GM18873 (cell line): ENCODE data around the gene CDH15.

Experiments
- ATAC-seq: cut with Tn5 transposase; IDR thresholded peaks from one replicate; pipeline ENCODE4 v1.9.1; 2021; ENCODE audit warnings: mild to moderate bottlenecking, moderate library complexity, moderate number of reproducible peaks; ENCODE audit not compliant: unreplicated experiment, low FRiP score

The CDH15 gene

GRCh38 chr16:89139907-89140361, 31.6 kb upstream of the CDH15 start:
- ATAC-seq: no peak

- ATAC-seq: no peak
Observed at GRCh38 chr16:89140401-89140800, 31.1 kb upstream of the CDH15 start.

GRCh38 chr16:89140981-89141883, 30.3 kb upstream of the CDH15 start:
- ATAC-seq: no peak

GRCh38 chr16:89141884-89142267, 29.7 kb upstream of the CDH15 start:
- no peak for ATAC-seq

- no peak for ATAC-seq
Observed at GRCh38 chr16:89142474-89143195, 28.9 kb upstream of the CDH15 start.

GRCh38 chr16:89143201-89143741, 28.3 kb upstream of the CDH15 start:
- ATAC-seq: no peak

DNA sequence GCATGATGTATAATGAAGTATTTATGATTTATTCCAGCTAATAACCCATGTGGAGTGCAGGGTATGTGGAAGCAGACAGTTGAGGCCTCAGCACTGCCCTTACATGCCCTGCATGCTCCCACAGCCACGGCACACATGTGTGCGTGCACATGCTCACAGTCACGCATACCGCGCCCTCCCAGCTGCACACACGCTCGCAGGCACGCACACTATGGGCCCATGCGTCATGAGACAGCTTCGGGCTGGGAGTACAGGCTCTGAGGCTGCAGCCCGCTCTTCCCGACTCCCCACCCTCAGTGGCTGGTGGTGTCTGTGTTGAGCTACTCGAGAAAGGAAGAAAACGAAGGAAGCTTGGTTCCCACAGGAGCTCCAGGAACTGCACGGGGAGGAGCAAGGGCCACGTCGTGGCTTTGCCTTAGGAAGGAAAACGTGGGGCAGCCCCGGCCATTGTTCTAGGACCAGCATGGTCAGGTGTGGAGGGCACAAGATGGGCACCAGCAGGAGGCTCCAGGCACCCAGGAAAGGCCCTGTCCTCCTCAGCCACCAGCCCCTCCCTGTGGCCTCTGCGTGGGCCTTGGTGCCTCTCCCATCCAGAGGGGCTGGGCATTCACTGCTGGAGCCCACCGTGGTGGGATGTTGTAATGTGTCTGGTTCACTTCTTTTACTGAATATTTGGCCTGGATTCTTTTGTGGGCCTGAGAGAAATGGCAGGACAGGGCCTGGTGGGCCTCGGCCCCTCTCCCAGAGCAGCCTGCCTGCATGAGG, 27.5 kb upstream of the CDH15 start:
- no peak for ATAC-seq

- ATAC-seq: no peak
Observed at GRCh38 chr16:89144681-89145080, 26.9 kb upstream of the CDH15 start.

GRCh38 chr16:89145406-89146161, 26.0 kb upstream of the CDH15 start:
- no peak for ATAC-seq

GRCh38 chr16:89146211-89147005, 25.1 kb upstream of the CDH15 start:
- no peak for ATAC-seq

- no peak for ATAC-seq
Observed at GRCh38 chr16:89147085-89147817, 24.3 kb upstream of the CDH15 start.

DNA sequence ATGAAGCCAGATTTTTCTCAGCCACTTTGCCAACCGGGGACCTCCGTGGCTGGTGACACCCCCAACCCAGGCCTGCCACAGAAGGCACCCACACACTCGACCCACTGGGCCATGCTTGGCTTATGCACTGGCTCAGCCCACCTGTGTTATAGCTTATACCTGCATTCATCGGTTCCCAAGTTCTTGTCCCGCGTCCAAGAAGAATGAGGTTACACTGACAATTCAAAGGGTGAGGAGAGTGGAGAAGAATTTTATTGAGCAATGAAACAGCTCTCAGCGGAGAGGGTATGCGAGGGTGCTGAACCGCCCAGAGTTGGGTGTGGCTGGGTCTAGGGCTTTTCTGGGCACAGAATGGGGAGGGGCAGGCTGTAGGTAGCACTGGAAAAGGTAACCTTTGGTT, 22.2 kb upstream of the CDH15 start:
- no peak for ATAC-seq

GRCh38 chr16:89150090-89150835, 21.3 kb upstream of the CDH15 start:
- no peak for ATAC-seq

GRCh38 chr16:89150981-89151380, 20.6 kb upstream of the CDH15 start:
- ATAC-seq: no peak

DNA sequence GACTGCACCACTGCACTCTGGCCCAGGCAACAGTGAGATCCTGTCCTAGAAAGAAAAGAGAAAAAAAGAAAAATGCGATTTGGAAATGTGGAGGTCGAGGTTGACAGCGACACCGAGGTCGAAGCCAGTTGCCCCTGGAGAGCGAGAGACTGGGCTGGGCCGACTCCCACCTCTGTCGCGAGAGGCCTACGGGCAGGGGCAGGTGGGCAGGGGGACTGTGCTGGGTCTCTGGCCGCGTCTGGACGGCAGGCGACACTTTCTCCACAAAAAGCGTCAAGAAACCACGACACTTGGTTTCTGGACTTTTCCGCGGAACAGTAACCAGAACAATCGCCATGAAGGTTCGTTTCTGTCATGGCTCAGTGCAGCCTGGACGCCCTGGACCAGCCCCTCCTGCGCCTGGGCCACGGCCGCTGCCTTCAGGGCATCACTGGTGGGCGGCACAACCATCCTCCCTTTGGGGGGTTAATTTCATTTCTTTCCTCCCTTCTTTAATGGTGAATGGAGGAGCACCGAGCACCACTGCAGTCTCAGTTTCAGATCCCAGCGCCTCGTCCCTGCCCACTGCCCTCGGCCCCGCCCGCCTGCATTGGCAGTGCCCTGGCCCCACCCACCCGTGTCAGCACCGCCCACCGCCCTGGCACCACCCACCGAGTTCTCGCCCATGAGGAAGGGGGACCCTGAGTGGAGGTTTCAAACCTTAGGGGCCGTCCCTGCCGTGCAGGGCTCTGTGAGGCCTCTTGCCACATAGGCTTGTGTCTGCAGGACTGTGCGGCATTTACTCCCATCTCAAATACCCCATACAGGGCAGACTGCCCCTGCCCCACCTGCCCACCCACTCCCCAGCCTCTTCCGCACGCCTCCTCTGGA, 18.5 kb upstream of the CDH15 start:
- no peak for ATAC-seq

- no peak for ATAC-seq
Observed at GRCh38 chr16:89153848-89154271, 17.7 kb upstream of the CDH15 start.
